Endothelial cell of umbilical vein (primary cell): Measurements from ENCODE around the gene HOXA9. TPM values are rescaled to one million over a fixed set of nuclear protein-coding genes. Genes with fewer than 3 reads are reported as not detected.

Source experiments
- BruUV-seq: library from RNA; stranded (reverse); fragments of 400-500 nt; replicated peaks from 2 replicates; lab custom pipeline; 2021; lab: Mats Ljungman, UMichigan
- CTCF ChIA-PET: fragments of 300-600, 350-600 bp; sonication (Branson Sonifier 250); formaldehyde crosslinking; loops from one replicate; lab custom pipeline; 2021; ENCODE audit warnings: antibody characterized with exemption, inconsistent platforms; lab: Charles Lee
- POLR2A ChIA-PET: fragments of 300-600, 350-600 bp; sonication (Branson Sonifier 250); formaldehyde crosslinking; loops from one replicate; lab custom pipeline; 2021; ENCODE audit warnings: antibody characterized with exemption, inconsistent platforms; lab: Charles Lee
- DNase-seq: peaks from one replicate; pipeline ENCODE4 v3.0.0-alpha.2; 2011; ENCODE audit warnings: low read depth, low spot score
- FAIRE-seq: peaks from 2 replicates; lab custom pipeline; 2011; peaks lifted over from hg19 to GRCh38; lab: Jason Lieb, UNC
- H2AFZ ChIP-seq: 2 replicates; pipeline ENCODE4 v1.6.0; 2012; ENCODE audit warnings: low read depth, low read length, control low read depth, inconsistent platforms
- H3K27ac ChIP-seq: 2 replicates; pipeline ENCODE4 v1.5.1; 2011; ENCODE audit warnings: low read depth, mild to moderate bottlenecking, control low read depth, low read length, moderate library complexity; ENCODE audit not compliant: insufficient read depth
- H3K27me3 ChIP-seq, 2 experiments: 2 replicates each; pipeline versions ENCODE4 v1.6.0 to v1.6.1; 2011; ENCODE audit warnings: low read length in 2 of 2, mixed read lengths in 1 of 2; ENCODE audit not compliant: control insufficient read depth in 2 of 2, insufficient read depth in 2 of 2
- H3K36me3 ChIP-seq, 2 experiments: 2 replicates in 1 of 2; 3 replicates in 1 of 2; pipeline ENCODE4 v1.5.1; 2011; ENCODE audit warnings: low read length in 2 of 2, mild to moderate bottlenecking in 1 of 2, moderate library complexity in 1 of 2; ENCODE audit not compliant: control insufficient read depth in 2 of 2, insufficient read depth in 2 of 2; ENCODE audit errors: extremely low read depth in 1 of 2
- H3K4me1 ChIP-seq: 3 replicates; pipeline ENCODE4 v1.5.1; 2011; ENCODE audit warnings: mild to moderate bottlenecking, low read length; ENCODE audit not compliant: control insufficient read depth, insufficient read depth; ENCODE audit errors: extremely low read depth
- H3K4me2 ChIP-seq: 2 replicates; pipeline ENCODE4 v1.6.1; 2011; ENCODE audit warnings: low read length, control low read depth, mixed read lengths; ENCODE audit not compliant: insufficient read depth
- H3K4me3 ChIP-seq, 3 experiments: fragments of 200-600 bp in 1 of 3; sonication (generic), shearing (Covaris generic) in 1 of 3; replicated peaks in 1 of 3; 2 replicates each; pipeline ENCODE4 v1.5.1; 2011 to 2016; ENCODE audit warnings: control low read depth in 3 of 3, low read length in 3 of 3, mild to moderate bottlenecking in 2 of 3, inconsistent platforms in 1 of 3, low read depth in 1 of 3, moderate library complexity in 1 of 3; ENCODE audit not compliant: insufficient read depth in 1 of 3
- H3K79me2 ChIP-seq: 2 replicates; pipeline ENCODE4 v1.6.0; 2012; ENCODE audit warnings: low read length, inconsistent platforms; ENCODE audit not compliant: control insufficient read depth, insufficient read depth
- H3K9ac ChIP-seq: replicated peaks from 2 replicates; pipeline ENCODE3; 2011; ENCODE audit warnings: low read length, control low read depth; ENCODE audit not compliant: insufficient read depth; ENCODE audit errors: extremely low read depth
- H3K9me1 ChIP-seq: replicated peaks from 3 replicates; pipeline ENCODE4 v1.6.0; 2011; ENCODE audit warnings: mild to moderate bottlenecking, low read length; ENCODE audit not compliant: control insufficient read depth, insufficient read depth; ENCODE audit errors: extremely low read depth
- H3K9me3 ChIP-seq: replicated peaks from 2 replicates; pipeline ENCODE4 v1.5.1; 2012; ENCODE audit warnings: low read length, inconsistent platforms; ENCODE audit not compliant: control insufficient read depth, insufficient read depth
- H4K20me1 ChIP-seq: replicated peaks from 2 replicates; pipeline ENCODE3; 2011; ENCODE audit warnings: mild to moderate bottlenecking, low read length; ENCODE audit not compliant: control insufficient read depth, insufficient read depth; ENCODE audit errors: extremely low read depth
- MAX ChIP-seq: IDR thresholded peaks from 2 replicates; pipeline ENCODE4 v1.6.1; 2011; ENCODE audit not compliant: insufficient read depth, insufficient read length
- POLR2A ChIP-seq: IDR thresholded peaks from 2 replicates; pipeline ENCODE4 v1.6.1; 2012; ENCODE audit warnings: low read depth, mild to moderate bottlenecking, control low read depth, low read length
- dilution Hi-C: fragments of 300-500 bp; cut with MboI; formaldehyde crosslinking; loops from one replicate; pipeline ENCODE4 v1.15.0; 2019; ENCODE audit warnings: low sequenced_read_pairs; ENCODE audit not compliant: extremely low pct_ligation_motif_present
- intact Hi-C: fragments of 100-400 bp; cut with micrococcal nuclease; formaldehyde crosslinking; loops from one replicate; pipeline ENCODE4 v1.10.0; 2022
- polyA plus RNA-seq, 4 experiments: library from polyadenylated mRNA; depleted of rRNA in 3 of 4; stranded (reverse) in 3 of 4; unstranded in 1 of 4; fragments of >200 nt; gene quantifications; 2 replicates each; pipeline versions ENCODE4 v1.2.1 to v1.2.3, GENCODE V29; 2011 to 2012; ENCODE audit warnings: missing spikeins in 1 of 4
- total RNA-seq: library from RNA; stranded (reverse); gene quantifications from 2 replicates; pipeline ENCODE4 v1.2.3, GENCODE V29; 2021
- TF ChIP-seq, protein P1 (sequence below), 2 donors: IDR thresholded peaks; 1 replicate in 1 of 2; 2 replicates in 1 of 2; pipeline ENCODE4 v1.5.1; 2011; ENCODE audit warnings: low read length in 2 of 2, mild to moderate bottlenecking in 2 of 2, moderate library complexity in 2 of 2, control low read depth in 1 of 2, inconsistent platforms in 1 of 2, low read depth in 1 of 2; ENCODE audit not compliant: insufficient read depth in 1 of 2; ENCODE audit errors: extremely low read depth in 1 of 2

HOXA9 gene
- total and polyA plus RNA-seq, 2 donors (not counting 3 experiments of a cell fraction or from before 2014, with no cell fraction given), result 47.2 to 61.6 TPM

- Histone ChIP-seq H3K79me2 (peaks cover 77% of the 10 kb centered on the region), H3K27ac (peak within 1 kb of the TSS; percentile 96), H3K4me2 (peak within 1 kb of the TSS; percentile 92), H3K9me1 (no peaks in the 10 kb centered on the region), H3K36me3 (no peaks in the 10 kb centered on the region), H2AFZ (peak within 1 kb of the TSS; percentile 58), H3K4me1 (peaks cover 69% of the 10 kb centered on the region), H3K9me3 (no peaks in the 10 kb centered on the region), H3K9ac (peak within 1 kb of the TSS; percentile 78), H4K20me1 (no peaks in the 10 kb centered on the region), H3K4me3 (peak within 1 kb of the TSS; percentile 59 to 76 (median 60)), H3K27me3 (no peaks in the 10 kb centered on the region)
- POLR2A ChIA-PET, result interaction anchor here (0.5 to 1.7 kb wide), 3 partner anchors 12 to 957 kb away, joined by 3 to 5 read pairs (median 4); no protein-coding TSS in a partner anchor
- BruUV-seq, result no TSS peak
- TF ChIP-seq MAX, result peak; percentile 99
- TF ChIP-seq POLR2A, result peak; percentile 13
- TF ChIP-seq, protein P1, sequence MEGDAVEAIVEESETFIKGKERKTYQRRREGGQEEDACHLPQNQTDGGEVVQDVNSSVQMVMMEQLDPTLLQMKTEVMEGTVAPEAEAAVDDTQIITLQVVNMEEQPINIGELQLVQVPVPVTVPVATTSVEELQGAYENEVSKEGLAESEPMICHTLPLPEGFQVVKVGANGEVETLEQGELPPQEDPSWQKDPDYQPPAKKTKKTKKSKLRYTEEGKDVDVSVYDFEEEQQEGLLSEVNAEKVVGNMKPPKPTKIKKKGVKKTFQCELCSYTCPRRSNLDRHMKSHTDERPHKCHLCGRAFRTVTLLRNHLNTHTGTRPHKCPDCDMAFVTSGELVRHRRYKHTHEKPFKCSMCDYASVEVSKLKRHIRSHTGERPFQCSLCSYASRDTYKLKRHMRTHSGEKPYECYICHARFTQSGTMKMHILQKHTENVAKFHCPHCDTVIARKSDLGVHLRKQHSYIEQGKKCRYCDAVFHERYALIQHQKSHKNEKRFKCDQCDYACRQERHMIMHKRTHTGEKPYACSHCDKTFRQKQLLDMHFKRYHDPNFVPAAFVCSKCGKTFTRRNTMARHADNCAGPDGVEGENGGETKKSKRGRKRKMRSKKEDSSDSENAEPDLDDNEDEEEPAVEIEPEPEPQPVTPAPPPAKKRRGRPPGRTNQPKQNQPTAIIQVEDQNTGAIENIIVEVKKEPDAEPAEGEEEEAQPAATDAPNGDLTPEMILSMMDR (IDR thresholded peaks at IDR 0.05; ENCODE audit: extremely low read depth in 1 of 2, insufficient read depth in 1 of 2, low read depth in 1 of 2, low read length in 2 of 2), result no peak
- intact Hi-C loops, result loop anchor here (5.0 kb wide), 1 partner anchor 999 kb away; no protein-coding TSS in a partner anchor
- dilution Hi-C loops, result loop anchor here (25.0 kb wide), 1 partner anchor 969 kb away; no protein-coding TSS in a partner anchor
- peak; percentile 88 for DNase-seq
- CTCF ChIA-PET, result interaction anchor here (0.6 to 4.1 kb wide), 13 partner anchors 13 to 1066 kb away, joined by 3 to 48 read pairs (median 4); partner anchors contain the start of genes HOXA10 and HOXA5
- FAIRE-seq, result peak; percentile 88
These were observed 8.8 kb downstream of the HOXA9 start, which contains the start of gene HOXA7 for GRCh38 chr7:27156508-27156898. Gene HOXA7 (minus strand): TSS chr7:27156675. CDS start chr7:27156545, 130 bp downstream.
